K562 (cell line): ENCODE data around the gene ESR2.

ENCODE experiments used
- BMI1 ChIP-seq: fragments of 150-350 bp; IDR thresholded peaks from 2 replicates; pipeline ENCODE4 v1.6.1; 2014; ENCODE audit warnings: low read length
- CHD1 ChIP-seq: fragments of 200-600 bp; sonication (generic); IDR thresholded peaks from one replicate; pipeline ENCODE4 v1.6.1; 2012; ENCODE audit warnings: mild to moderate bottlenecking, moderate library complexity, low read length, inconsistent platforms
- MEF2A ChIP-seq: IDR thresholded peaks from 2 replicates; pipeline ENCODE4 v1.6.1; 2011; ENCODE audit warnings: low read depth, mild to moderate bottlenecking, low read length, moderate library complexity; ENCODE audit not compliant: control insufficient read depth
- NFYB ChIP-seq: IDR thresholded peaks from 2 replicates; pipeline ENCODE4 v1.6.1; 2011; ENCODE audit warnings: mild to moderate bottlenecking, moderate library complexity; ENCODE audit not compliant: insufficient read length; ENCODE audit errors: extremely low read depth
- SP2 ChIP-seq: IDR thresholded peaks from 2 replicates; pipeline ENCODE4 v1.6.1; 2011; ENCODE audit warnings: mild to moderate bottlenecking, low read depth, low read length, moderate library complexity; ENCODE audit not compliant: poor library complexity, severe bottlenecking; ENCODE audit errors: extremely low read depth
- SRF ChIP-seq, 2 experiments: fragments of 250-450, 450-650 bp in 1 of 2; sonication (Bioruptor Pico) in 1 of 2; sonication (generic) in 1 of 2; formaldehyde crosslinking; IDR thresholded peaks; 2 replicates each; pipeline versions ENCODE4 v1.5.0 to v1.5.1; 2020 to 2022; ENCODE audit warnings: mild to moderate bottlenecking in 1 of 2, missing genetic modification reagents in 1 of 2
- YY1 ChIP-seq, 3 experiments: IDR thresholded peaks; 2 replicates each; pipeline ENCODE4 v1.6.1; 2011; ENCODE audit warnings: low read length in 2 of 3, mild to moderate bottlenecking in 2 of 3, moderate library complexity in 2 of 3, borderline replicate concordance in 1 of 3, control low read depth in 1 of 3, low read depth in 1 of 3; ENCODE audit not compliant: insufficient read depth in 3 of 3, insufficient replicate concordance in 2 of 3, control insufficient read depth in 1 of 3, insufficient read length in 1 of 3; ENCODE audit errors: extremely low read depth in 1 of 3
- ZNF644 ChIP-seq: fragments of 200-800 bp; sonication (Bioruptor generic); IDR thresholded peaks from 2 replicates; pipeline ENCODE4 v1.6.1; 2016; ENCODE audit warnings: low read depth, missing genetic modification characterization, missing compliant biosample characterization

GRCh38 chr14:64248689-64249088, 45.5 kb downstream of the ESR2 start:
- no peak for TF ChIP-seq CHD1
- no peak for TF ChIP-seq SP2
- no peak for TF ChIP-seq SRF (CRISPR knock-in tag; IDR thresholded peaks at IDR 0.05)
- TF ChIP-seq NFYB, result no peak
- no peak for TF ChIP-seq YY1 (IDR thresholded peaks at IDR 0.05; ENCODE audit: borderline replicate concordance in 1 of 3, control insufficient read depth in 1 of 3, extremely low read depth in 1 of 3, insufficient read depth in 3 of 3, insufficient read length in 1 of 3, insufficient replicate concordance in 2 of 3, low read depth in 1 of 3, low read length in 2 of 3)
- no peak for TF ChIP-seq BMI1
- no peak for TF ChIP-seq ZNF644 (tag)
- TF ChIP-seq MEF2A, result no peak
